ENCODE results near the gene KCNE2.

- TF ChIP-seq CTCF (IDR thresholded peaks at IDR 0.05; ENCODE audit: borderline replicate concordance, extremely low read depth, low read length, poor library complexity, severe bottlenecking) (no peak), EZH2 (IDR thresholded peaks at IDR 0.05; ENCODE audit: borderline replicate concordance, low read depth, low read length, severe bottlenecking) (no peak)
These were observed 26.9 kb upstream of the KCNE2 start for GRCh38 chr21:34336756-34337391.
